Measurements from ENCODE around the gene WWC1. TPM values are rescaled to one million over a fixed set of nuclear protein-coding genes. Genes with fewer than 3 reads are reported as not detected.
"Not testable (repeated sequence)": the region's sequence is repeated elsewhere in the genome, so short reads cannot be mapped to it uniquely, and the experiment has no call there.

The WWC1 gene
- total RNA-seq, 1 donor from 2014 or later: 2.2 TPM

GRCh38 chr5:168334280-168334679 is 42.8 kb downstream of the WWC1 start:
- H3K27ac Mint-ChIP-seq (ENCODE audit: unreplicated experiment): peak overlapping the region; percentile 50
- H3K4me3 Mint-ChIP-seq (ENCODE audit: unreplicated experiment): no peak overlapping the region
- no peak for TF ChIP-seq CTCF (IDR thresholded peaks at IDR 0.05)
- peaks cover 2% of the 10 kb centered on the region for H3K27me3 Mint-ChIP-seq (ENCODE audit: unreplicated experiment)
- DNase-seq (ENCODE audit: extremely low spot score, unreplicated experiment): no peak
- H3K9me3 Mint-ChIP-seq (ENCODE audit: unreplicated experiment): no peaks in the 10 kb centered on the region
- H3K4me1 Mint-ChIP-seq (ENCODE audit: unreplicated experiment): peaks cover 19% of the 10 kb centered on the region
- no peaks in the 10 kb centered on the region for H3K36me3 Mint-ChIP-seq (ENCODE audit: unreplicated experiment)

GRCh38 chr5:168334695-168335094 is 43.2 kb downstream of the WWC1 start:
- no peak for TF ChIP-seq CTCF (IDR thresholded peaks at IDR 0.05)
- H3K9me3 Mint-ChIP-seq (ENCODE audit: unreplicated experiment): no peaks in the 10 kb centered on the region
- H3K36me3 Mint-ChIP-seq (ENCODE audit: unreplicated experiment): no peaks in the 10 kb centered on the region
- H3K4me1 Mint-ChIP-seq (ENCODE audit: unreplicated experiment): peaks cover 15% of the 10 kb centered on the region
- DNase-seq (ENCODE audit: extremely low spot score, unreplicated experiment): no peak
- peak overlapping the region; percentile 50 for H3K27ac Mint-ChIP-seq (ENCODE audit: unreplicated experiment)
- H3K27me3 Mint-ChIP-seq (ENCODE audit: unreplicated experiment): no peaks in the 10 kb centered on the region
- H3K4me3 Mint-ChIP-seq (ENCODE audit: unreplicated experiment): no peak overlapping the region

DNA sequence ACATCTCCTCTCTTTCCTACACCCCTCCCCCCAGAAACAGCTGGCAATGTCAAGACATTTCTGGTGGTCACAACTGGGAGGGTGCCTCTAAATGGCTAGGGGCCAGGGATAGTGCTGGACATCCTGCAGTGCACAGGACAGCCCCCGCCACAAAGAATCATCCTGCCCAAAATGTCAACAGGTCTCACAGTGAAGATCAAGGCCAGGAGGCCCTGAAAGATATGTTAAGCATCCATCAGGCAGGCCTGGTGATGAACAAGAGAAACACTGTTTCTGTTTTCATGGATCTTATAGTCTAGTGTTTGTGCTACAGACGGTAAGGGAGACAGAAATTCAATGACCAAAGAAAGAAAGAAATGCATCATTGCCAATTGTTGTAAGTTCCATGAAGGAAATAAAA is 45.9 kb downstream of the WWC1 start:
- Mint-ChIP-seq H3K4me3 (ENCODE audit: unreplicated experiment) (no peak overlapping the region), H3K36me3 (ENCODE audit: unreplicated experiment) (no peaks in the 10 kb centered on the region), H3K27me3 (ENCODE audit: unreplicated experiment) (no peaks in the 10 kb centered on the region), H3K4me1 (ENCODE audit: unreplicated experiment) (peaks cover 15% of the 10 kb centered on the region), H3K27ac (ENCODE audit: unreplicated experiment) (no peak overlapping the region), H3K9me3 (ENCODE audit: unreplicated experiment) (no peaks in the 10 kb centered on the region)
- TF ChIP-seq CTCF (IDR thresholded peaks at IDR 0.05): no peak
- no peak for DNase-seq (ENCODE audit: extremely low spot score, unreplicated experiment)

DNA sequence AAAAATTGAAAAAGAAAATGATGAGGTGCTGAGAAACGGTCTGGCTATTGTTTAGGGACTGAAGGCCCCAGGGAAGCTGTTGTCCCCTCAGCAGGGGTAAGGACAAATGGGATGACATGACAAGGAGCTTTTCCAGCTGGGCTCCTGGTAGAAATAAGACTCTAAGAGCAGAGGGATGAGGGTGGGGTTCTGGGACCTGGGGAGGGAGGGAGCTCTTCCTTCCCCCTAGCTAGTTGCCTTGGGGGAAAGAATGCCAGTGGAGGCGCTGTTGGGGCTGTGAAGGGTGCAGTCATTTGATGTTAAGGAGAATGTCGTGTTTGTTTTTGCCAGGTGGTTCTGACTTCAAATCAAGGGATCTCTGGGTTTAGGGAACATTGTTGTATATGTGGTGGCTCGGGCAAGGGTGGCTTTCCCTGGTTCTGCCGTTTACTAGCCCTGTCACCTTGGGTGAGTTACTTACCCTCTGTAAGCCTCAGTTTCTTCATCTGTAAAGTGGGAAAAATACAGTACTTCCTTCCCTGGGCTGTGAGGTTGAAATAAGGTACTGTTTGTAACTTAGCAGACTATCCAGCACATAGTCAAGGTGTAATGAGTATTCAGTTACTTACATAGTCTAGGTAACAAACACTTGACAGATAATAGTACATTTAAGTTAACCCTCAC is 47.8 kb downstream of the WWC1 start:
- no peaks in the 10 kb centered on the region for H3K27me3 Mint-ChIP-seq (ENCODE audit: unreplicated experiment)
- H3K4me3 Mint-ChIP-seq (ENCODE audit: unreplicated experiment): no peak overlapping the region
- no peak for DNase-seq (ENCODE audit: extremely low spot score, unreplicated experiment)
- no peak overlapping the region for H3K27ac Mint-ChIP-seq (ENCODE audit: unreplicated experiment)
- H3K4me1 Mint-ChIP-seq (ENCODE audit: unreplicated experiment): peaks cover 11% of the 10 kb centered on the region
- TF ChIP-seq CTCF (IDR thresholded peaks at IDR 0.05): no peak
- no peaks in the 10 kb centered on the region for H3K36me3 Mint-ChIP-seq (ENCODE audit: unreplicated experiment)
- no peaks in the 10 kb centered on the region for H3K9me3 Mint-ChIP-seq (ENCODE audit: unreplicated experiment)

- H3K4me1 Mint-ChIP-seq (ENCODE audit: unreplicated experiment); H3K36me3 Mint-ChIP-seq (ENCODE audit: unreplicated experiment); H3K4me3 Mint-ChIP-seq (ENCODE audit: unreplicated experiment); H3K27ac Mint-ChIP-seq (ENCODE audit: unreplicated experiment); H3K9me3 Mint-ChIP-seq (ENCODE audit: unreplicated experiment); H3K27me3 Mint-ChIP-seq (ENCODE audit: unreplicated experiment); DNase-seq (ENCODE audit: extremely low spot score, unreplicated experiment): not testable (repeated sequence)
Observed at GRCh38 chr5:168339772-168340140, 48.3 kb downstream of the WWC1 start.

DNA sequence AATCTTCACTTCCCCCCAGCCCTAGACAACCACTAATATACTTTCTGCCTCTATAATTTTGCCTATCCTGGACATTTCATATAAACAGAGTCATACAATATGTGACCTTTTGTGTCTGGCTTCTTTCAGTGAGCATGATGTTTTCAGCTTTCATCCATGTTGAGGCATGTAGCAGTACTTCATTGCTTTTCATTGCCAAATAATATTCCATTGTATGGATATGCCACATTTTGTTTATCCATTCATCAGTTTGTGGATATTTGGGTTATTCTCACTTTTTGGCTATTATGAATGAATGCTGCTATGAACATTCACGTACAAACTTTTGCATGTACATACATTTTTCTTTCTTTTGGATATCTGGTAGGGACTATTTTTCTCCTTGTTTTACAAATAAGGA is 49.0 kb downstream of the WWC1 start:
- Mint-ChIP-seq H3K4me3 (ENCODE audit: unreplicated experiment) (no peak overlapping the region), H3K27me3 (ENCODE audit: unreplicated experiment) (no peaks in the 10 kb centered on the region), H3K36me3 (ENCODE audit: unreplicated experiment) (no peaks in the 10 kb centered on the region), H3K9me3 (ENCODE audit: unreplicated experiment) (no peaks in the 10 kb centered on the region), H3K4me1 (ENCODE audit: unreplicated experiment) (peaks cover 5% of the 10 kb centered on the region), H3K27ac (ENCODE audit: unreplicated experiment) (no peak overlapping the region)
- DNase-seq (ENCODE audit: extremely low spot score, unreplicated experiment): no peak
- no peak for TF ChIP-seq CTCF (IDR thresholded peaks at IDR 0.05)
